GM21528 (cell line): ENCODE results near the gene ME2.
"Not testable (repeated sequence)": the region's sequence is repeated elsewhere in the genome, so short reads cannot be mapped to it uniquely, and the experiment has no call there.

Experiments
- ATAC-seq: cut with Tn5 transposase; IDR thresholded peaks from one replicate; pipeline ENCODE4 v1.9.1; 2021; ENCODE audit warnings: mild to moderate bottlenecking, moderate library complexity; ENCODE audit not compliant: unreplicated experiment, low FRiP score

The ME2 gene

DNA sequence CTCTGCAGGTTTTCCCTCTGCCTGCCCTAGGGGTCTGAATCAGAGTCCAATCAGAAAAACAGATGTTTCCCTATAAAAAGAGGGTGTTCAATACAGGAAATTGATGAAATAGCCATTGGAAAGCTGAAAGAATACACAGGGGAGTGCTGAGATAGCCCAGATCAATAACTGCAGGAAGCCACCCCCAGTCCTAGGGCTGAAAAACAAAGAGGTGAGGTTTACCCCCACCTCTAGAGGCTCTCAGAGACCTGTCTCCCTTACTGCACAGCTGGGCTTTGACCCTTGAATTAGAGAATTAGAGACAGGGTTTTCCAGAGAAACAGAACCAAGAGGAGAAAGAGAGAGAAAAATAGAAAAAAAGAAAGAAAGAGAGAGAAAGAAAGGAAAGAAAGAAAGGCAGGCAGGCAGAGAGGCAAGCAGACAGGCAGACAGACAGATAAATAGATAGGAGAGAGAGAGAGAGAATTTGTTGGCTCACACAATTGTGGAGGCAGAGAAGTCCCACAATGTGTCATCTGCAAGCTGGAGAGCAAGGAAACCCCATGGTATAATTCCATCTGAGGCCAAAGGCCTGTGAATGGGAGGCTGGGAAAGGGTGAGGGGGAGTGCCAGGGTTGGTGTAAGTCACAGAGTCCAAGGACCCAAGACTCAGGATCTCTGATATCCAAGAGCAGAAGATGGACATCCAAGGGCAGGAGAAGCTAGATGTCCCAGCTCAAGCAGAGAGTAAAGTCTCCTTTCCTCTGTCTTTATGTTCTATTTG is 18.9 kb upstream of the ME2 start:
- no peak for ATAC-seq

GRCh38 chr18:50861617-50862016 is 17.3 kb upstream of the ME2 start:
- no peak for ATAC-seq

GRCh38 chr18:50862401-50862800 is 16.5 kb upstream of the ME2 start:
- ATAC-seq: no peak

- ATAC-seq: no peak
Observed at GRCh38 chr18:50863840-50864375, 15.0 kb upstream of the ME2 start.

DNA sequence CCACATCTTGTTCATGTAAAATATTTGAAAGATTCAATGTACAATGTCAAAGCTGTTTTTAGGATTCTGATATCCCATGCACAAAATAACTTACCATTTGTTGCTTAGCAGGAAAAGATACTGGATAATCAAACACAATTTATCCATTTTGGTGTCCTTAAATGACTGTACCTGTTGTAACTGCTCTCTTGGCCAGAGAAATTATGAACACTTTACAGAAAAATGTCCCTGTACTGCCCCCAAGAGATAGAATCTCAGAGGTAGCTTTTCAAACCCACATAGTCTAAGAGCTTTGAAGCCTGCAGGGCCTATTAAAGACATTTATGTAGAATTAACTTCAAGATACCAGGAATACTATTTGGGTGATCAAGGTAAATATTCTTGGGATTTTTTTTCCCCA is 12.2 kb upstream of the ME2 start:
- no peak for ATAC-seq

- no peak for ATAC-seq
Observed at GRCh38 chr18:50869150-50869549, 9.8 kb upstream of the ME2 start.

- no peak for ATAC-seq
Observed at GRCh38 chr18:50870138-50870845, 8.6 kb upstream of the ME2 start.

- no peak for ATAC-seq
Observed at GRCh38 chr18:50871846-50872245, 7.1 kb upstream of the ME2 start.

GRCh38 chr18:50875966-50876536 is 2.9 kb upstream of the ME2 start:
- no peak for ATAC-seq

DNA sequence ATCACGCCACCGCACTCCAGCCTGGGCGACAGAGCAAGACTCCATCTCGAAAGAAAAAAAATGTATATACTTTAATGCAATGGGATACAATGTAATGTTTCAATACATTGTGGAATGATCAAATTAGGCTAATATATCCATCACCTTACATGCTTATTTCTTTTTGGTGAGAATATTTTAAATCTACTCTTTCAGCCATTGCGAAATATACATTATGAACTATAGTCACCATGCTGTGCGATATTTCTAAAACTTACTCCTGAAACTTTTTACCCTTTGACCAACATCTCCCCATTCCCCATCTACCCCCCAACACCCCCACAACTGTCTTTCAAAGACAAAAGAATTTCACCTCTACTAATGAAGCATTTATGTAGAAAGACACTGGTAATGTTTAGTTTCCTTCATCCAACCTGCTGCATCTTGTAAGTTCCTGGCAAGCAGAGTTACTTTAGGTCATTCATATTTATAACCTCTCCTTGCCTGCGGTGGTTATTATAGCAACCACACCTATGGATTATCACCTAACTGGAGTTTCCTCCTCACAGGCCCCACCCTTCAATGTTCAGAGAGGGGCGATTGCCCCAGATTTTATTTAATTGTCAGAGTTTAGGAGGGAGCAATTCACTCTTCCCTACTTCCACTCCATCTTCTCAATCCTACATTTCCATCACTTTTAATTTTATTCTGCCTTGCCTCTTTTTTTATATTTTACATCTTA is 1.2 kb upstream of the ME2 start:
- no peak for ATAC-seq

DNA sequence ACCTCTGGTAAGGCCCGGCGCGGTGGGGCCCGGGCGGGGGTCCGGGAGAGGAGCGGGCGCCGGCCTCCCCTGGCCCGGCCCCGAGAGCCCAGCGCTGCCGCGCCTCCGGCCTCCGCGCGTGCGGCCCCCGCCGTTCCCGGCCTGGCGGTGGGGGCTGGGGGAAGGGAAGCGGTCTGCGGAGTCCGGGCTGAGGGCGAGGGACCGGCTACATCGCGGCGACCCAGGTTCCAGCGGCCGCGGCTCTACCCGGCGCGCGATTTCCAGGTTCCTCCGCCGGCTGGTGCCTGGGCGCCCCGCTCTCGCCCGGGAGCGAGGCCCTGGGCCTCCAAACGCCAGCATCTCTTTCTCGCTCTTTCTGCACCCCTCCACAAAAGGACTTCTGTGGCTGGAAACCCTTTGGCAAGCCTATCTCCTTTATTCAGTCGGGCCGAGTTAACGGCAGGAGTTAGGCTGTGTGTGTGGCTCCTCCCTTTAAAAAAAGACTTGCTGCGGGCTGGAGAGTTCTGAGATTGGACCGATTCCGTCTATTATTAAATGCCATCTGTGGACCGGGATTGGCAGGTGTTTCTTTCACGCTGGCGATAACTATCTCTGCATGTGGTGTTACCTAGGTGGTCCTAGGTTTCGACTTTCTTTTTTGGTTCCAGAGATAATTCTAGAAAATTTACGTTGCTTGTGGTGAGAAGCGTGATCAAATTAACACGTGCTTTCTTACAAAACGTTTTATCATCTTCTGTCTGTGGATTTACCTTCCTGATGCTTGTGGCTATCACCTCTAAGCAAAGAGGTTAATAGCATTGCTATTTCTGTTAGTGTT is 592 bp downstream of the ME2 start:
- peak; percentile 38 for ATAC-seq

DNA sequence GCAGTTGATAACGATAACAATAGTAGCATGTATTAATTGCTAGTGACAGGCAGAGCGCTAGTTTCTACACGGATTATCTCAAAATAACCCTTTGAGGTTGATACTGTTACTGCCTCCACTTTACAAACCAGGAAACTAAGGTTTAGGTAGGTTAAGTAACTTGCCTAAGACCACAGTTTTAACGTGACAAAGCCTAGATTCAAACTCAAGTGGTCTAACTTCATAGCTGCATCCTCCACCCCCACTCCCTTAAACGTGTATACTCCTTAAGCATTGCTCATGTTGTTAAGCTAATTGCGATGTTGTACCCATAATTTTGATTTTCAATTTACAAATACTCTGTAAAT is 1.2 kb downstream of the ME2 start:
- peak; percentile 2 for ATAC-seq

DNA sequence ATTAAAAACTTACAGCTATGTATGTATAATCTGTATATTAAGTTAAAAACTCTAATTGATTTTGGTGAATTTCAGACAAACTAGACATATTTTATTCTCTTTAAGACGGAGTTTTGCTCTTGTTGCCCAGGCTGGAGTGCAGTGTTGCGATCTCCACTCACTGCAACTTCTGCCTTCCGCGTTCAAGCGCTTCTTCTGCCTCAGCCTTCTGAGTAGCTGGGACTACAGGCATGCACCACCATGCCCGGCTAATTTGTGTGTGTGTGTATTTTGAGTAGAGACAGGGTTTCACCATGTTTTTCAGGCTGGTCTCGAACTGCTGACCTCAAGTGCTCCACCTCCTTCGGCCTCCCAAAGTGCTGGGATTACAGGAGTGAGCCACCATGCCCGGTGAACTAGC is 2.0 kb downstream of the ME2 start:
- not testable (repeated sequence) for ATAC-seq

DNA sequence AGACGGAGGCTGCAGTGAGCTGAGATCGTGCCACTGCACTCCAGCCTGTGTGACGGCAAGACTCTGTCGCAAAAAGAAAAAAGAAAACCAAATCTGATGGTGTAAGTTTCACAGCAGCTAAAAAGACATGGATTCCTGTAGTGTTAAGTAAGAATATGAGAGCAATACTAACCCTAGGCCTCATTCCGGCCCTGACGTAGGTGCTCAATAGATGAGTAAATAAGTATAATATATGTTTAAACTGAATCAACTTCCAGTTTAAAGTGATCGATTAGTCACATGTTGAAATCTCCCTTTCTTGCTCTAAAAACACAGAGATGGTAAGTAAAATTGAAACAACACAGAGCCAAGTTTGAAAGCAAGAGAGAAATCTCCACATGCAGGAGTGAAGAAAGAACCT is 8.0 kb downstream of the ME2 start:
- ATAC-seq: no peak

GRCh38 chr18:50895350-50896045 is 16.6 kb downstream of the ME2 start:
- ATAC-seq: no peak

DNA sequence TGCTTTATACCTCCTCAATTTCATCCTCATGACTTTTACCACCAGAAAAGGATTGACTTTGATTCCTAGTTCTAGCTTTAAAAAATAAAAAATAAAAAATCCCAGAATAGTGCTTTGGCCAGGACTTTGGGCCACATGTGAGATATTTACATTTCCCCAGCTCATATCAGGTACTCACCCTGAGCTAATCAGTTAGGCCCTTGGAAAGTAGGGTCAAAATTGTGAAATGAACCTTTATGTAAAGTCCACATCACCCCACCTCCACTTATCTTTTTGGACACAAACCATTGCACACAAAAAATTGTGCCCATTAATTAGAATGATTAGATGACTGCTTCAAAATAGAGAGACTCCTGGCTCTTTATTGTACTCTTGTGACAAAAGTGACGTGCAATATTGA is 17.2 kb downstream of the ME2 start:
- ATAC-seq: no peak

GRCh38 chr18:50898919-50899318 is 20.0 kb downstream of the ME2 start:
- no peak for ATAC-seq

- ATAC-seq: no peak
Observed at GRCh38 chr18:50902797-50903196, 23.9 kb downstream of the ME2 start.

DNA sequence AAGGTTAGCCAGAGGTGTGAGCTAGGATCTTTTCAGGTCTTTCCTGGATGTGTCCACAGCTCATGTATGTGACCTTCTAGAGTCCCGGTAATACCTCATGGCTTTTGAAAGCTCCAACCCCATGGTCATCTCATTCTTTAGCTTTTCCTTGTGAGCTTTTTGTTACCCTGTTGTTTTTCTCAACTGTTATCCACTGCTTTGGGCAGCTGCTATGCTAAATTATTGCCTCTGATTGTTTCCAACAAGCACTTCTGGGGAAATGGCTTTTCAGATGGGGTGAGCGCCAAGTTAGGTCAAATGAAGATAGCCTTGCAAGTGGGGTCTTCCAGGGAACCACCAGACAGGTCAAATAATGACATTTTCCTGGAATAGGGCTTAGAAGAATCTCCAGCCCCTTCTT is 27.9 kb downstream of the ME2 start:
- ATAC-seq: no peak

DNA sequence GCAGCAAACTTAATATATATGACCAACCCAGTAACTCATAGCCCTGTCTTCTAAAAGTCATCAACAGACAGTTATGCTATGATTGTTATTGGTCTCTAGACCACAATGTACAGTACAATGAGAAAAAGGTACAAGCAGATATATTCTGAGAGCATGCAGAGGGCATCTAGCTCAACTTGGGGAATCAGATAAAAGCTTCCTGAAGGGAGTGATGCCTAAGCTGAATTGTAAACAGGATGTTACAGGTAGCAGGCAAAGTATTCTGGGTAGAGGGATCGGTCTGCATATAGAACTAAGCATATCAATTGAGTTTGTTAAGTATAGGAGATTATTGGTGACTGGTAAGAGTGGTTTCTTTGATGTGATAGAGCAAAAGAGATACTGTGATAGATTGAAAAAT is 30.3 kb downstream of the ME2 start:
- no peak for ATAC-seq
